ENCODE measurements around the gene SH3PXD2A. TPM values are rescaled to one million over a fixed set of nuclear protein-coding genes. Genes with fewer than 3 reads are reported as not detected.

The SH3PXD2A gene
- total and polyA plus RNA-seq, 3 donors from 2014 or later, result 10.8 to 12.1 (median 12.0) TPM

DNA sequence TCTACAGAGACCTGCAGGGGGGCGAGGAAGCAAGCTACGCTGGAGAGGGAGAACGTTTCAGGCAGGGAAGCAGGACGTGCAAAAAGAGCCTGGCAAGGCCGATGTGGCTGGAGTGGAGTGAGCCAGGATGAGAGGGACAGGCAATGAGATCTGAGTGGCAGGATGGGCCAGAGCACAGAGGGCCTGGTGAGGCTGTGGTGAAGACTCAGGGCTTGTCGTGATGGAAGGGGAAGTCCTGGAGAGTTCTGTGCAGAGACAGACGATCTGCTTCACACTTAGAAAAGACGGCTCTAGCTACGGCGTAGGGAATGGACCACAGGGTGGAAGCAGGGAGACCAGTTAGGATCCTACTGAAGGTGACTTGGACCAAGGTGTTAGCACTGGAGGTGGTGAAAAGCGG is 87.0 kb downstream of the SH3PXD2A start:
- Histone ChIP-seq H3K36me3 (ENCODE audit: low read depth, missing control alignments) (no peaks in the 10 kb centered on the region), H3K27ac (no peak overlapping the region), H3K27me3 (no peaks in the 10 kb centered on the region), H3K4me3 (no peak overlapping the region), H3K4me1 (peaks cover 7% of the 10 kb centered on the region), H3K9me3 (no peaks in the 10 kb centered on the region)
- intact Hi-C loops (cut with DNase I; ENCODE audit: low total_unique reads), result no loop called here
- DNase-seq, result no peak
- WGBS, 2 donors, result 76 to 77% methylated on average over 11 of the region's 11 CpGs
- TF ChIP-seq, protein P1, sequence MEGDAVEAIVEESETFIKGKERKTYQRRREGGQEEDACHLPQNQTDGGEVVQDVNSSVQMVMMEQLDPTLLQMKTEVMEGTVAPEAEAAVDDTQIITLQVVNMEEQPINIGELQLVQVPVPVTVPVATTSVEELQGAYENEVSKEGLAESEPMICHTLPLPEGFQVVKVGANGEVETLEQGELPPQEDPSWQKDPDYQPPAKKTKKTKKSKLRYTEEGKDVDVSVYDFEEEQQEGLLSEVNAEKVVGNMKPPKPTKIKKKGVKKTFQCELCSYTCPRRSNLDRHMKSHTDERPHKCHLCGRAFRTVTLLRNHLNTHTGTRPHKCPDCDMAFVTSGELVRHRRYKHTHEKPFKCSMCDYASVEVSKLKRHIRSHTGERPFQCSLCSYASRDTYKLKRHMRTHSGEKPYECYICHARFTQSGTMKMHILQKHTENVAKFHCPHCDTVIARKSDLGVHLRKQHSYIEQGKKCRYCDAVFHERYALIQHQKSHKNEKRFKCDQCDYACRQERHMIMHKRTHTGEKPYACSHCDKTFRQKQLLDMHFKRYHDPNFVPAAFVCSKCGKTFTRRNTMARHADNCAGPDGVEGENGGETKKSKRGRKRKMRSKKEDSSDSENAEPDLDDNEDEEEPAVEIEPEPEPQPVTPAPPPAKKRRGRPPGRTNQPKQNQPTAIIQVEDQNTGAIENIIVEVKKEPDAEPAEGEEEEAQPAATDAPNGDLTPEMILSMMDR (IDR thresholded peaks at IDR 0.05), result no peak
- no peak for TF ChIP-seq POLR2A (IDR thresholded peaks at IDR 0.05)

DNA sequence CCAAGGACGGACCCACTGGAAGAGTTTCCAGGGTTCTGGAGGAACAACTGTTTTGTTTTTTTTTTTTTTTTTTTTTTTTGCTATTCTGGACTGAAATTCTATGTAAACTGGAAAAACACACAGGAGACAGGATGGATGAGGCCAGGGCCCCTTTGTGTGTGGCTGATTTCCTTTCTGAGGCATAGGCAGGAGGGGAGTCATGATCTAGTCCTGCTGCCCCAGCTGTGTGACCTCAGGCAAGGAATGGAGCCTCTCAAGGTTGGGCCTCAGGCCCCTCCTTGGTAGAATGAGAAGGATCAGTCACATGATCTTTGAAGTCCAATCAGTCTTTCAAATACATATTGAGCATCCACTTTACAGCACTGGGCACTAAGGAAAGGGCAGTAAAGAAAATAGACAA is 87.6 kb downstream of the SH3PXD2A start:
- Histone ChIP-seq H3K27ac (no peak overlapping the region), H3K36me3 (ENCODE audit: low read depth, missing control alignments) (no peaks in the 10 kb centered on the region), H3K27me3 (no peaks in the 10 kb centered on the region), H3K4me1 (peaks cover 7% of the 10 kb centered on the region), H3K9me3 (no peaks in the 10 kb centered on the region), H3K4me3 (no peak overlapping the region)
- intact Hi-C loops (cut with DNase I; ENCODE audit: low total_unique reads), result no loop called here
- no peak for DNase-seq
- TF ChIP-seq, protein P1 (IDR thresholded peaks at IDR 0.05), result no peak
- TF ChIP-seq POLR2A (IDR thresholded peaks at IDR 0.05), result no peak
- whole genome bisulfite sequencing, 2 donors, result 25 to 36% methylated on average over 1 of the region's 1 CpG

DNA sequence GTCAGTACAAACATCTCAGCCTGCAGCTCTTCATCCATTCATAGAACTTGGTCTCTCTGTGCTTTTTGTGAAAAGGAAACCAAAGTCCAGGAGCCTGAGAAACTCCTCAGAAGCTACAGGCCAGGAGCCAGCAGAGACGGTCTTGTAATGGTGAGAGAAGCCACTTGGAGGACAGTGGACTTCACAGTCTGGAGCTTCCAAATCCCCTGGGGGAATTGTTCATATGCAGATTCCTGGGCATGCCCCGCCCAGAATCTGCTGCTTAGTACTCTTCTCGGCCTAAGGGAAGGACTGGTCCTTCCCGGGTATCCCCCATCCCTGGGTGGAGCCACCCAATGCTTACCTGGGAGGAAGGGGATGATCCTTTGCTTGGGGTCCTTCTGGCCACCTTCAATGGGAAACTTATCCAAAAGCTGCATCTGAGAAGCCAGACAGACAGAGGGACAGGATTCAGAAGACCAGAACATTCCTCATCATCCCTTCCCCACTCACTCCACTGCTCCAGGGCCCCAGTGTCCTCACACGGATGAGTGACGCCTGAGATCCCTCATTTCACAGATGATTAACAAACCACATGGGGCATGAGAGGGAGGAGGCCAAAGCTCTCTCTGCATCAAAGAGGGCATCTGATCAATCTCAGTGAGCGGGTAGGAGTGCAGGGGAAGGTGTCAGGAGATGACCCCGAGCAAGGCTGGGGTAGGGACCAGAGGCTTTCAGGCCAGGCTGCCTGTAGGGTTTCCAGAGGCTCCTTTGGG is 88.4 kb downstream of the SH3PXD2A start:
- no peak overlapping the region for H3K27ac ChIP-seq
- H3K4me1 ChIP-seq, result peaks cover 3% of the 10 kb centered on the region
- H3K4me3 ChIP-seq, result no peak overlapping the region
- WGBS, 2 donors, result 71 to 84% methylated on average over 7 to 8 of the region's 8 CpGs
- H3K9me3 ChIP-seq, result no peaks in the 10 kb centered on the region
- no peaks in the 10 kb centered on the region for H3K27me3 ChIP-seq
- TF ChIP-seq, protein P1 (IDR thresholded peaks at IDR 0.05), result no peak
- no peak for TF ChIP-seq POLR2A (IDR thresholded peaks at IDR 0.05)
- intact Hi-C loops (cut with DNase I; ENCODE audit: low total_unique reads), result no loop called here
- H3K36me3 ChIP-seq (ENCODE audit: low read depth, missing control alignments), result no peaks in the 10 kb centered on the region
- DNase-seq, result no peak

DNA sequence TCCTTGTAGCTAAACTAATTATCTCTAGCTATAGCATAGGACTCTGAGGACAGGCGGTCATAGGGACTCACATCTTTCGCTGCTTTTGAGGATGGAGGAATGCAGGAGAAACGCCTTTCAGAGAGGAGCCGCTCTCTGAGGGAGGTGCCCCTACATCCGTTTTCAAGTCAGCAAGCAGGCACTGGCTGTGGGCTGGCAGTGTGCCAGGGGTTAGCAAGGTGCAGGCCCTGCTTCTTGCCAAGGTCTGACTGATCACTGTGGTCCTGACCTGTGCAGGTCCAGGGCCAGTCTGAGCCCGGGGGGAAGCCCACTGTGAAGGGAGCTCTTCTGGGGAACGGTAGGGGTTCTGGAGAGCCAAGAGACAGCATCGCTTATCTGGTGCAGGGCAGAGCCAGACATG is 89.4 kb downstream of the SH3PXD2A start:
- Histone ChIP-seq H3K4me3 (no peak overlapping the region), H3K27me3 (no peaks in the 10 kb centered on the region), H3K4me1 (no peaks in the 10 kb centered on the region), H3K27ac (no peak overlapping the region), H3K36me3 (ENCODE audit: low read depth, missing control alignments) (no peaks in the 10 kb centered on the region), H3K9me3 (no peaks in the 10 kb centered on the region)
- TF ChIP-seq, protein P1 (IDR thresholded peaks at IDR 0.05), result no peak
- no peak for TF ChIP-seq POLR2A (IDR thresholded peaks at IDR 0.05)
- 60 to 81% methylated on average over 8 of the region's 8 CpGs for WGBS, 2 donors
- no peak for DNase-seq
- intact Hi-C loops (cut with DNase I; ENCODE audit: low total_unique reads), result no loop called here

GRCh38 chr10:103765168-103765567 is 90.2 kb downstream of the SH3PXD2A start:
- Histone ChIP-seq H3K9me3 (no peaks in the 10 kb centered on the region), H3K27ac (no peak overlapping the region), H3K4me1 (no peaks in the 10 kb centered on the region), H3K36me3 (ENCODE audit: low read depth, missing control alignments) (no peaks in the 10 kb centered on the region), H3K27me3 (no peaks in the 10 kb centered on the region), H3K4me3 (no peak overlapping the region)
- intact Hi-C loops (cut with DNase I; ENCODE audit: low total_unique reads), result no loop called here
- DNase-seq, result no peak
- TF ChIP-seq, protein P1 (IDR thresholded peaks at IDR 0.05), result no peak
- no peak for TF ChIP-seq POLR2A (IDR thresholded peaks at IDR 0.05)
- WGBS, 2 donors, result 76 to 84% methylated on average over 6 of the region's 6 CpGs
